HG03095 (cell line): Measurements from ENCODE around the gene PNO1.
"Not testable (repeated sequence)": the region's sequence is repeated elsewhere in the genome, so short reads cannot be mapped to it uniquely, and the experiment has no call there.

ENCODE experiments used
- ATAC-seq: cut with Tn5 transposase; IDR thresholded peaks from one replicate; pipeline ENCODE4 v1.9.1; 2021; ENCODE audit warnings: moderate library complexity; ENCODE audit not compliant: unreplicated experiment

Gene PNO1

DNA sequence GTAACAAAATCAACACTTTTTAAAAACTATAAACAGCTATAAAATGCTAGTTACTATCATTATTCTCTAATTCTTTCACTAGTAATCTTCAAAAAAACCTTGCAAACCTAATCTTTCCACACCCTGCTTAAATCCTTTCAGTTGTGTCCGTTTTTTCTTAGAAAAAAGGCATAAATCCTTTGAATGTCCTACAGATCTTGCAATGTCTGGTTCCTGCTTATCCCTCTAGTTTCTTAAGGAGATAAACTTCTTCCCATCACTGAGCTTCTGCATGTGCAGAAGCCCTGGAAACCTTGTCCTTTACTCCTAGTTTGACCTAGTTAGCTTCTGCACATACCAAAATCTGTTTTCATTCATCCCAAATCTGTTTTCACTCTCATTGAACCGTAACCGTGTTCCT is 1.3 kb upstream of the PNO1 start:
- ATAC-seq: no peak

DNA sequence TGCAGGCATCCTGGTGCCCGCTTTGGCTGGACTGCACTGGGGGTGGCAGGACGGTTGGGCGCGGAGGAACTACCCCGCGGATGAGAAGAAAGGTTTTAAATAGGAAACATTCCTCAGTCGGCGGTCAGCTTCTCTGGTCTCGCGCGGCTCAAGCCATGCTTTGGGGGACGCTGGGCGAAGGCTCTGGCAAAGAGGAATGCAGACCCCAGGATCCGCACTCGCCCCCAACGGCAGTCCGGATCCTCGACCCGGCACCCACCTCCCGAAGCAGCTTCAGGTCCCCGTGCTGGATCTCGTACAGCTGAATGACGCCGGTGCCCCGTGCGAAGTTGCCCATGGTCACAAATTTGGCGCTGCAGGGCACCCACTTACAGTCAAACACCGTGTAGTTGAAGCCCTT is 686 bp upstream of the PNO1 start:
- peak; percentile 26 for ATAC-seq

DNA sequence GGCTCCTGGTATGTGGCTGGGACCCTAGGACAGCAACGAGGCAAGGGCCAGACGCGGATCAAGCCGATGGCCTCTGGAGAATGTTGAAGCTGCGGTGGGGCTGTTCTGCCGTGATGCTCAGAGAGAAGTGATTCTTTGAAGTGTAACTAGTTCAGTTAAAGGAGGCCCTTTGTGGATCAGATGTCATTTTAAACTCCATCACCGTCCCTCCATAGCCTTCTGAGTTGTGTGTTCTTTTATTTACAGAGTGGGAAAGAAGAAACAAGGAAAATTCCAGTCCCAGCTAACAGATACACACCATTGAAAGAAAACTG is 403 bp downstream of the PNO1 start:
- ATAC-seq: no peak

DNA sequence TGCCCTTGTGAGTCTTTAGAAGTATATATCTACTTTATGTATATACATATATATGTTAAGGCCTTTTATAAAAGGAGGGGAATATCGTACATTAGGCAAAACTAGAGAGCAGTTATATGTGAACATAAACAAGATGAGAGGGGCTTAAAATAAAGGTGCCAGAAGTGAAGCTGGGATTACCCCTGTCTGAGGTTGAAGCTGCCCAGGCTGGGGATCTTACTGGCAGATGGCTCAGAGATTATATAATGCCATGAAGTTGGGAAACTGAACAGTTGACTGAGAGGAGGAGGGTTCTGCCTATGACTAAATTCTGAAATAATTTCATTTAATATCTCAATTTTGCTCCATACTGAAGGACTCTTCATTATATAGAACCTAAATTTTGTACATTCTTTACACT is 6.0 kb downstream of the PNO1 start:
- no peak for ATAC-seq

DNA sequence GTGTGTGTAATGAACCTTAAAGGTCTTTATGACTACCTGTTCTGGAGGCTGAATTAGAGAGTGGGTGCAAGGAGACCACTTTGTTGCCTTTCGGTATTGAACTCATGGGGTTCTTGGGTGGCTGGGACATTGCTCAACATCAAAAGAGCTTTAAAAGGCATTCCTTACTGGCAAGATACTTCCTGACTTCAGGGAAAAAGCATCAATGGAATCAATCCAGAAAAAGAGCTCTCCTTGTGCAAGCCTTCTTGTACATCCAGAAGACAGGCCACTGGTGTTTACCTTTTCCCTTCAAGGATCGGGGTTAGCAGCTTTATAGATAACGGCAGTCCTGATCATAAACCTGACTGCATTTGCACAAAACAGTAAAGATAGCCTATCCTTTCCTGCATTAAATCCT is 9.5 kb downstream of the PNO1 start:
- ATAC-seq: no peak

DNA sequence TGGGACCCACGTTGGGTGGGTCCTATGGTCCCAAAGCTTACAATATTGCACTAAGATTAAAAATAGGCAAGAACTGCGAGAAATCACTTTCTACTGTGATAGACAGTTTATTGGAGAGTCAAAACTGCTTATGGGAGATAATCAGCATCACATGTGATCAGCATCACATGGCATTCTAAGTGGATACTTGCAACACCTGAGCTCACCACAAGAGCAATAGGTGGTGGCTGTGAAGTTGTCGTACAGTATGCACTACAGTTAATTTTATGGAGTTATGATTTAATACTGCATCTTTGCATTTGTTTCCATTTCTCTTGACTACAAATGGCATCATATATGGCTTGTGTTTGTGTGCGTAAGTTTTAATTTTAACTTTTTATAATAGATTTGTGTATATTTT is 11.6 kb downstream of the PNO1 start:
- ATAC-seq: no peak

DNA sequence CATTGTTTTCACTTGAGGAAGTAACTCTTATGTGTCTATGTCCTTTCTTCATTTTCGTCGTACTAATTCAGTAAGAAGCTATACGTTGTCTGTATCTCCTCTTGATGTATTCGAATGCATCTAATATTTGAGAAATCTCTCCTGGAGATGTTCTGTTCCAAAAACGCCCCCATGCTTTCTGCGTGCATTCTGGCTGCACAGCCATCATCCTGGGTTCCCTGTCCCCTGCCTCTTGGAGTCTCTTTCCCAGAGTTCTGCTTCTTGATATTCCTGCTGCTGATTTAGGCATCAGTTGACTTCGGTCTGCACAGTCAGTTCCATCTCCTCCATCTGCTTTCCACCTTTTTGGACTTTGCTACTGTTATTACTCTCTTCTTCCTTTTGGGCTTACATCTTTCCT is 13.5 kb downstream of the PNO1 start:
- ATAC-seq: no peak

DNA sequence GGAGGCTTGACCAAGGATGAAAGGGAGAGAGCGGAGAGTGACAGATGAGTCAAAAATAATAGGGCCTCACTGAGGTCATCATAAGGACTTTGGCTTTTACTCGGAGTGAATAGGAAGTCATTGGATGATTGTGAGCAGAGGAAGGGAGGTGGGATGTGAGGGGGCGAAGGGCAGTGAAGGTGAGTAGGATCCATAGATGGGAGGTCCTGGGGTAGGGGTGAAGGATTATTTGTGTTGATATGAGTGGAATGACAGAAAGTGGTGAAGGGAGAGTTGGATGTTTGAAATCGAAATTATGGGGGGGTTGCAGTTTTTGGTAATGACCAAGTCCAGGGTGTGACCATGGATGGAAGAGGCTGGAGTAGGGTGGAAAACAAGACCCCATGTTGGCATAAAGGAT is 14.0 kb downstream of the PNO1 start:
- ATAC-seq: no peak

DNA sequence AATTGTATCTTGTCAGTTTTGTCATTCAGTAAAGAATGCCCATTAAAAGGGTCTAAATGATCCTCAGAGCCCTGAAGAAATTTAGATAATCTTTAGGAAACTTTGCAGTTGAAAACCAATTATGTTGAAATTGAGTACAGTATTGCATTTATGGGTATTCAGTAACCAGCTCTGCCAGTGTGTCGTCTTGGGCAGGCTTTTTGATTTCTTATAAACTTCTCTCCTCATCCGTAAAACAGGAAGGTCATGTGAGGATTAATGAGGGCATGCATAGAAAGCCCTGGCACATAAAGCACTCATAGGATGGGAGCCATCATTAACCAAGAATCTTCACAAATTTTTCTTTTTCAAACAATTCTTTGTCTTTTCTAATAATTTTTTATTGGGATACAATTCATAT is 14.8 kb downstream of the PNO1 start:
- ATAC-seq: no peak

DNA sequence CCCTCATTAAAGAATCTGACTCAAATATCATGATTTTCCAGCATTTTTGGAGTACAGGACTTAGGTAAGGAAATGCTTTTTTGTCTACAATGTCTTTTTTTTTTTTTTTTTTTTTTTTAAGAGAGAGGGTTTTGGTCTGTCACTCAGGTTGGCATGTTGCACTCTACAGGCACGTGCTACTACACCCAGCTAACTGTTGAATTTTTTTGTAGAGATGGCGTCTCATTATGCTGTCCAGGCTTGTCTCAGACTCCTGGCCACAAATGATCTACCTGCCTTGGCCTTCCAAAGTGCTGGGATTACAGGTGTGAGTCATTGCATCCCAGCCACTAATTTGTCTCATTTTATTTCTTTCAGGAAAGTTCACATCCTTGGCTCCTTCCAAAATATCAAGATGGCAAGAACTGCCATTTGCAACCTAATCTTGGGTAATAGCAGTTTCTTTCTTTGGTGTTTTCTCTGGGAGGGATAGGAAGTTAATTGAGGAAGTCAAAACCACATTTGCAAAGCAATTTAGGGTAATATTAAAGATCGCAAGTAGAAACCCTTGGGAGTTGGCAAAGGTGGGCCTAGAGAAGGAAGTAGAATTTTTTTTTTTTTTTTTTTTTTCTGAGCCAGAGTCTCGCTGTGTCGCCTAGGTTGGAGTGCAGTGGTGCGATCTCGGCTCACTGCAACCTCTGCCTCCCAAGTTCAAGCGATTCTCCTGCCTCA is 15.5 kb downstream of the PNO1 start:
- no peak for ATAC-seq

DNA sequence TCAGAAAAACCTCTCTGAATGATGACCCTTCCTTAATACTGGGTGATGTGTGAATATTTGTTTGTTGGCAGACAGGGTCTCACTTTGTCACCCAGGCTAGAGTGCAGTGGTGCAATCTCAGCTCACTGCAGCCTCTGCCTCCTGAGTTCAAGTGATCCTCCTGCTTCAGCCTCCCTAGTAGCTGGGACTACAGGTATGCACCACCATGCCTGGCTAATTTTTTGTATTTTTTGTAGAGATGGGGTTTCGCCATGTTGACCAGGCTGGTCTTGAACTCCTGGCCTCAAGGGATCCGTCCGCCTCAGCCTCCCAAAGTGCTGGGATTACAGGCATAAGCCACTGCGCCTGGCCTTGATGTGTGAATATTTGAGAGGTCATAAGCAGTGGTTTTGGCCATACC is 17.5 kb downstream of the PNO1 start:
- not testable (repeated sequence) for ATAC-seq

DNA sequence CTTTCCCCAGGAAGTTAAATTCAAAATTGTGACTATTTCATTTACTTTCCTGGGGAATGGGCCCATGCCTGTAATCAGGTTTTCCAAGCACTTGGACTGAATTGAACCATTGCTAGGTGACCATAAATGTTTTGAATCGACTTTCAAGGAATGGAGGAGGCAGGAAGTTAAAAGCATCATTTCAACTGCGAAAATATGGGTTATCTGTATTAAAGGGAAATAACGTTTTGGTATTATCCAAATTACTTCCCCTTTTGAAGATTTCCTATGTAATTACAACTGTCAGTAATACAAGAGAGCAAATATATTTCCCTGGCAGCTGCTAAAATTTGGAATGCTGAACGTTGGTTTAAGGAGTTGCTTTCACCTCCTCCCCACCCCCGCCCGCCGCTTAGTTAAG is 19.0 kb downstream of the PNO1 start:
- ATAC-seq: no peak

DNA sequence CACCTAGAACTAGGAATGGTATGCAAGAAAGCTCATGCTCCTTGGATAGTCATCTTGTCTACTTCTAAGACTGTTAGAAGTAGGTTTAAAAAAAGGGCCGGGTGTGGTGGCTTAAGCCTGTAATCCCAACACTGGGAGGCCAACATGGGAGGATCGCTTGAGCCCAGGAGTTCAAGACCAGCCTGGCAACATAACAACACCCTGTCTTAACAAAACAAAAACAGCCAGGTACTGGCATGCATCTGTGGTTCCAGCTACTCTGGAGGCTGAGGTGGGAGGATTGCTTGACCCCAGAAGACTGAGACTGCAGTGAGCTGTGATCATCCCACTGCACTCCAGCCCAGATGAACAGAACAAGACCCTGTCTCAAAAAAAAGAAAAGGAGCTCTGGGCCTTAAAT is 19.9 kb downstream of the PNO1 start:
- ATAC-seq: no peak

DNA sequence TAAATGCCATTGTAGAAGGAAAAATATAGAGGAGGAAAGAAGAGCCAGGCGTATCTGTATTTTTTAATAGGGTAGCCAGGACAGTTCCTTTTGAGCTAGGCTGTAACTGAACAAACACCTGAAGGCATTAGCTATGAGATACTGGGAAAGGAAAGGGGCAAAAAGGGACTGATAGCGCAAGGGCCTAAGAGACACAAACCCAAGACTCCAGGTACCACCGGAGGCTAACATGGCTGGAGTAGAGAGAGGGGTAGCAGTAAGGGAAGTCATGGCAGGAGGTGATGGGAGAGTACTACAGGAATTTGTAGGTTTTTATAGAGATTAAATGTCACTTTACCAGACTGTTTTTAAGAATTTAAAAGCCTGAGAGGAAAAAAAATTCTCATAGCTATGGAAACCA is 20.7 kb downstream of the PNO1 start:
- ATAC-seq: no peak

DNA sequence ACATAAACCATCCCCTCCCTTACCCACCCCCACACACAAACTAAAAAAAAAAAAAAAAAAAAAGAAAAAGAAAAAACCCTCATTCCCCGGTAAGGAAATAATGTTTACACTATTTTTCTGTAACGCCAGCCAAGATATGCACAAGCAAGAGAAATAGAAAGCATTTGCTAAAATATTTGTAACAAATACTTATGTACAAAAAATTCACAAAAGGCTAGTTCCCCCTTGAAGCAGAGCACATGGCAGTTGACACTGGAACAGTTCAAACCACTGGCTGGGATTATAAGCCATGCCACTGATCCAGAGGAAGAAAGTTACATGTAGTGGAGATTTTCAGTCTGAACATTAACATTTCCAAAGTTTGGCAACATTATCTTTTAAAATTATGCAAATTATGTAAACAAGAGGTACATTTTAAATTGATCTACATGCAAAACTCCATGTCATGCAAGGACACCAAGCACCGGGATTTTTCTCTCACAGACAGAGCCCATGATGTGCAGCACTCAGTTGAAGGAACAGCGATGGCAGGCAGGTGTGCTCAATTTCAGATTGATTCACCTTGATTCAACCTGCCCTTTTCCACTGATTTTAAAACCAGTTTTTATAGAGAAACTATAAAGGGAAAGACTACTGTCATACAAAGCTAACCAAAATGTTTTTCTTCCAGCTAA is 21.4 kb downstream of the PNO1 start:
- ATAC-seq: no peak

DNA sequence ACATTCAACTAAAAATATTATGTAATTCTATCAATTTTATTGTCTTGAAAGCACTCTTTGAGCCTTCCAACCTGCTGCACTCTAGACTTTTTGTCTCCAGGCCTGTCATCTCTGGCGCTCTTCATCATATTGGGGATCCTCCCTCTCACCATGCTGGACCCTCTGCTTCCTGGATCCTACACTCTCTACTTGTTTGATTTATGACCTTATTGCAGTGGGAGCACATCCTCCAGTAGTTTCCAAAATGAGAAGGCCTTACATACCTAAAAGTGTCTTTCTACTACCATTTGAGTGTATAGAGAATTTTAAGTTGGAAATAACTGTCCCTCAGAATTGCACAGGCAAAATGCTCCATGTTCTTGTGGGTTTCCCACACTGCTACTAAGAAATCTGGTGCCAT is 25.2 kb downstream of the PNO1 start:
- no peak for ATAC-seq

DNA sequence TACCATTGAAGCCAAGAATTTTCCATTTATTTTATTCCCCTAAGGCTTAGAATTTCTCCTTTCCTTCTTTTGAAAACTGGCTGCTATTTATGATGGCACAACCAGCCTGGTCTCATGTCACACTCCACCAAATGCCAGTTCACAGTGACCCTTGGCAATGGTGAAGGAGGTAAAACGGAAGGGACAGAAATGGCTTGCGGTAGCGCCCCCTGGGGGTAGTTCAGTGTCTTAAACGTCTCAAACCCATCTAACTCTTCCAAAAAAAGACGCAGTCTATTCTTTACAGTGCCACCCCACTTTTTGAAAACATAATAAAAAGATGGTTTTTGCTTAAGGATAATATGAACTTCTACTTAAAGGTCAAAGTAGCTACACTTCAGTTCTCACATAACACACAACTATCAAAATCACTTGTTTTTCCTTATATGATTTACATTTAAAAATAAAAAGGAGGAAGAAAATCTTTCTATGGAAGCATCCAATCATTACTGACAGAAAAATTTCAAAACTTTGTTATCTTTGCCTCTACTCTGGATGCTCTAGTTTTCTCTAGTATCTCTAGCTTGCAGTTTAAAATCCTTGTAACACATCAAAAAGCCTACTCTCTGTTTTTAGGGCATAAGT is 28.0 kb downstream of the PNO1 start:
- ATAC-seq: no peak

DNA sequence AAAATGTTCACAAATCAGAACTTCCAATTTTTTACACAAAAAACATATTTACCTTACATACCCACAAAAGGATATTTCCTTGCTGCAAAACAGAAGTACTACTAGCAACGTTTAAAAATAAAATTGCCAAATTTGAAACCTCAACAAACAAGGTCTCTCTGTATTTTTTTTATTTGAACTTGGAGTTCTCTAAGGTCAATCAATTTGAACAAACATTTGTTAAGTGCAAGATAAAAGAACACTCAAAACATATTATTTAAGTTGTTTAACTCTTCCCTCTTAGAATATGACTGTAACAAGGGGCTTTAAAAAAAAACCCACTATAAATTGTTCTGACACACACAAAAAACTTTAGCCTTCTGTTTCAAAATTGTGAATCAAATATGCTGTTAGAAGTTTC is 29.6 kb downstream of the PNO1 start:
- ATAC-seq: no peak

DNA sequence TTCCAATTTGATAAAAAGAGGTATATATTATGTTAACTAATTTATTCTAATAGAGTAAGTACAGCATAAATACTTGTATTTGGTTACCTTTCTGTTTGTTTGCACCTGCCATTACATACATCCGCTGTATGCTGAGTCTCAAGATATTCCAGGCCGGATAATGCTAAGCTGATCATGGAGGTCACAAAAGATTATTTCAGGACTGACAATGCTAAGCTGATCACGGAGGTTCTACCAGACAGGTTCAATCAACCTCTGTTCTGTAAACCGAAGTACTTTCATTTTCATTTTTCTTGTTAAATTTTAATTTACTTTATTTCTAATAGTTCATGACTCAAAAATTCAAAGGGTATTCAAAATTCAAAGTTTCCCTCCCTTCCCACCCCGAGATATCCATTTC is 31.1 kb downstream of the PNO1 start:
- ATAC-seq: no peak

DNA sequence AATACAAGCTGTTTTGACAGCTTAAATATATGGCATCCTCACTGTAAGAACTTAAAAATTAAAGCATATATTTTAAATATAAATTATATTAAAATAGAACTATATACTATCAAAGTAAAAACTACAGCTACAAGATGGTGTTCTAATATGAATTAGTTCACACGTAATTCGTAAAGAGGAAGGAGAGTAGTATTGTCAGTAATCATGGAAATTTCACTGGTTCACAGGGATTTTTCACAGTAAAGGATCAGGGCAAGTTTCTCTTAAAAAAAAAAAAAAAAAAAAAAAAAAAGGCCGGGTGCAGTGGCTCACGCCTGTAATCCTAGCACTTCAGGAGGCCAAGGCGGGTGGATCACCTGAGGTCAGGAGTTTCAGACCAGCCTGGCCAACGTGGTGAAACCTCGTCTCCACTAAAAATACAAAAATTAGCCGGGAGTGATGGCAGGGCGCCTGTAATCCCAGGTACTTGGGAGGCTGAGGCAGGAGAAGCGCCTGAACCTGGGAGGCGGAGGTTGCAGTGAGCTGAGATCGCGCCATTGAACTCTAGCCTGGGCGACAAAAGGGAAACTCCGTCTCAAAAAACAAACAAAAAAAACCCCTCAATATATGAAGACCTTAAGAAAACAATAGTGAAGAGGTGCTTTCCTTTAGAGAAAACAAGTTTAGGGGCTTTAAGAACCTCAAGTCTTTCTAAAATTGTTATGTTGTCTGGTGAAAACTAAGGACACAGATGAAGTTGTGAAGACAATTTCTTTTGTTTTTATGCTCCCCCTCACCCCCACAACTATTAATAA is 32.5 kb downstream of the PNO1 start:
- ATAC-seq: no peak

DNA sequence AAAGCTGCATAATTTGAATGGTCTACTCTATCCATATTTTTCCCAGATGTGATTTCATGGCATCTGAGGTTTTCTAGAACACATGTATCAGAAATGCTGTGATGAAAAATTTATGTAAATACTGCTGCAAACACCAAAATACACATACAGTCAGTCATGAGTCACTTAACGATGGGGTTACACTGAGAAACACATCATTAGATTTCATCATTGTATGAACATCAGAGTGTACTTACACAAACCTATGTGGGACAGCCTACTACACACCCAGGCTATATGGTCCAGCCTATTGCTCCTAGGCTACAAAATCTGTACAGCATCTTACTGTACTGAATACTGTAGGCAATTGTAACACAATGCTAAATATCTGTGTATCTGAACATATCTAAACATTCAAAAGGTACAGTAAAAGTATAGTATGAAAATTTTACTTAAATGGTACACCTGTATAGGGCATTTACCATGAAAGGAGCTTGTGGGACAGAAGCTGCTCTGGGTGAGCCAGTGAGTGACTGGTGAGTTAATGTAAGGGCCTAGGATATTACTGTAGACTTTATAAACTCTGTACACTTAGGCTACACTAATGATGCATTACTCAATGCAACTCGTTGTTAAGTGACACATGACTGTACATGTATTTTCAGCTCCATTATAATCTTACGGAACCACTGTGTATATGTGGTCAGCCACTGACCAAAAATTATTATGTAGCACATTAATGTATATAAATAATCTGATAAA is 33.5 kb downstream of the PNO1 start:
- ATAC-seq: no peak
